DMS79 (cell line): ENCODE measurements around the gene GALK1.

ENCODE experiments used
- DNase-seq: peaks from one replicate; lab custom pipeline; 2025; lab: John Stamatoyannopoulos, UW

The GALK1 gene

GRCh38 chr17:75749545-75750389, 15.2 kb downstream of the GALK1 start:
- DNase-seq, result peak; percentile 24

GRCh38 chr17:75748706-75749105, 16.3 kb downstream of the GALK1 start:
- DNase-seq, result no peak

DNA sequence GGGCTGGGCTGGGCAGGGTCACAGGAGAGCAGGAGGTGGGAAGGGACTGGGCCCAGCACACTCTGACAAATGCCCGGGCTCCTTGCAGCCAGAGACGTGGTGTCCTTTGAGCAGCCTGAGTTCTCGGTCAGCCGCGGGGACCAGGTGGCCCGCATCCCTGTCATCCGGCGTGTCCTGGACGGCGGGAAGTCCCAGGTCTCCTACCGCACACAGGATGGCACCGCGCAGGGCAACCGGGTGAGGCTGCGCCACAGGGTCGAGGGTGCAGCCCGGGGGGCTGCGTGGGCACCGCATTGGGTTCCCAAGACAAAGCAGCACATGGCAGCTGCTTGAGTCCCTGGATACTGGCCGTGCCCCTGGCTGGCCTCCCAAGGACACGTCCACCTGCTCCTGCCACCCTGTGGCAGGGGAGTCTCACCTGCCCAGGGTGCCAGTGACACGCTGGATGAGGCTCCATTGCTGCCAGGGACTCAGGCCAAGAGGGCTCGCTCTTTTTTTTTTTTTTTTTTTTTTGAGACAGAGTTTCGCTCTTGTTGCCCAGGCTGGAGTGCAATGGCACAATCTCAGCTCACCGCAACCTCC, 21.3 kb downstream of the GALK1 start:
- no peak for DNase-seq

DNA sequence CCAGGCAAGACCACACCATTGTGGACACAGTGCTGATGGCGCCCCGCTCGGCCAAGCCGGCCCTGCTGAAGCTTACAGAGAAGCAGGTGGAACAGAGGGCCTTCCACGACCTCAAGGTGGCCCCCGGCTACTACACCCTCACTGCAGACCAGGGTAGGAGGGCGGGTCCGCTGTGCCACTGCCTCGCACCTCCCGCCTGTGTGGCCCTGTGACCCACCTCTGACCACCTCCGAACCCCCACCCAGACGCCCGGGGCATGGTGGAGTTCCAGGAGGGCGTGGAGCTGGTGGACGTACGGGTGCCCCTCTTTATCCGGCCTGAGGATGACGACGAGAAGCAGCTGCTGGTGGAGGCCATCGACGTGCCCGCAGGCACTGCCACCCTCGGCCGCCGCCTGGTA, 22.7 kb downstream of the GALK1 start:
- no peak for DNase-seq

GRCh38 chr17:75740631-75741077, 24.3 kb downstream of the GALK1 start:
- no peak for DNase-seq

GRCh38 chr17:75740215-75740614, 24.8 kb downstream of the GALK1 start:
- DNase-seq, result no peak

- no peak for DNase-seq
These were observed 25.2 kb downstream of the GALK1 start for GRCh38 chr17:75739801-75740200.

DNA sequence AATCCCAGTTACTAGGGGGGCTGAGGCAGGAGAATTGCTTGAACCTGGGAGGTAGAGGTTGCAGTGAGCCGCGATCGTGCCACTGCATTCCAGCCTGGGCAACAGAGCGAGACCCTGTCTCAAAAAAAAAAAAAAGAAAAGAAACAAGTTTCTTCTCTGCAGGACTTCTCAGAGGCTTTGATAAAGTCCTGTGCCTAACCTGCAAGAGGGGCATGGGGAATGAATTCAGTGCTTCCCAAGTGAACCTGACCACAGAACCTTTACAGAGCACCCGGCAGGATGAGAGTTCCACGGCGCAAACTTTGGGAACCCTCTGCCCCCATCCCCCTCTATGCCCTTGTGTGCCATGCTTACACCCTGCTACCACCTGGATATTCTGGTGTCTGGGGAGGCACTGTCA, 25.8 kb downstream of the GALK1 start:
- no peak for DNase-seq

- DNase-seq, result no peak
These were observed 26.7 kb downstream of the GALK1 start for GRCh38 chr17:75738218-75738802.

DNA sequence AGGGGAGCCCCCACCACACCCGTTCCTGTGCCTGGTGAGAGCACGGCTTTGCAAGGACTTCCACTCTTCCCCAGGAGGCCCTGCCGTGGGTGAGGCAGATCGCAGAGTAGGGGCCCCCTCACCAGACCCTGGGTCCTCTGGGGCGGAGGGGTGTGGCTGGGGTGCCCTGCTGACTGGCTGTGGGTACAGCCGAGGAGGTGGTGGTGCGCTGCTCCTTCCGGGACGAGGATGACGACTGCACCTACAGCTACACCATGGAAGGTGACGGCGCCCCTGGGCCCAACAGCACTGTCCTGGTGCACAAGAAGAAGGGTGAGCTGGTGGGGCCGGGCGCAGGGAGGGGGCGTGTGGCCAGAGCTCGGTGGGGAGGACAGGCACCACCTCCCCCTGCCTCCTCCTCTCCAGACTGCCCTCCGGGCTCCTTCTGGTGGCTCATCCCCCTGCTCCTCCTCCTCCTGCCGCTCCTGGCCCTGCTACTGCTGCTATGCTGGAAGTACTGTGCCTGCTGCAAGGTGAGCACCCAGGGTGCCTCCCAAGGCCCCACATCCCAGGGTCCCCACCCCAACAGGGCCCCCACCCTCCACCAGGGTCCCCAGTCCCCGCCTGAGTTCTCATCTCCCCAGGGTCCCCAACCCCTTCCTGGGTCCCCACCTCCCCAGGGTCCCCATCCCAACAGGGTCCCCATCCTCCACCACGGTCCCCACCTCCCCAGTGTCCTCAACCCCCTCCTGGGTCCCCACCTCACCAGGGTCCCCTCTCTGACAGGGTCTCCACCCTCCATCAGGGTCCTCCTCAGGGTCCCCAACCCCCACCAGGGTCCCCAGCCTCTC, 27.6 kb downstream of the GALK1 start:
- DNase-seq, result no peak

GRCh38 chr17:75736173-75736835, 28.7 kb downstream of the GALK1 start:
- DNase-seq, result no peak

DNA sequence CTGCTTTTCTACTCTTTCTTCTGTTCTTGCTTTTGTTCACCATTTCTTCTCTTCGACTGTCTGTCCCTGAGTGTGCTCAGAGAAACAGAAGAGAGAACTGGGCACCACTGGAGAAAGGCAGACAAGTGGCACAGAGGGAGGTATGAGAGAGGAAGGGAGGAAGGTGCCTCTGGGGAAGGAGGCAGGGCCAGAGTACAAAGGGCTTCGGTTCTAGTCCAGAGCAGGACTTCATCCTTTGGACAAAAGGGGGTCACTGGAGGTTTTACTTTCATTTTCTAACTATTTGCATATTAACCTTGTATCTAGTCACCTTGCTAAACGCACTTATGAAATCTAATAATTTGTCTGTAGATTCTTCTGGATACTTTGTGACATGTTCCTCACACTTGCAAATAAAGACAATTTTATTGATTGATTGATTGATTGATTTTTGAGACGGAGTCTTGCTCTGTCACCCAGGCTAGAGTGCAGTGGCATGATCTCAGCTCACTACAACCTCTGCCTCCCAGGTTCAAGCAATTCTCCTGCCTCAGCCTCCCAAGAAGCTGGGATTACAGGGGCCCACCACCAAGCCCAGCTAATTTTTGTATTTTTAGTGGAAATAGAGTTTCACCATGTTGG, 30.2 kb downstream of the GALK1 start:
- no peak for DNase-seq

DNA sequence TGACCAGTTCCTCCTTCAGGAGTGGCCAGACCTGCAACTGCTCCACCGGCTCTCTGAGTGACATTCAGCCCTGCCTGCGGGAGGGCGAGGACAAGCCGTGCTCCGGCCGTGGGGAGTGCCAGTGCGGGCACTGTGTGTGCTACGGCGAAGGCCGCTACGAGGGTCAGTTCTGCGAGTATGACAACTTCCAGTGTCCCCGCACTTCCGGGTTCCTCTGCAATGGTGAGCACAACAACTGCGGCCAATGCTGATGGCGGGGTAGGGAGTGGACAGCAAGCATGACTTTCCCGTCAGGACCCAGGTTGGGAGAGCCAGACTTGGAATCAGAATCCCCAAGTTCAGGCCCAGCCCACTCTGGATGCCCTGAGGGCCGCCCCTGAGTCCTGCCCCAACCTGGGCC, 31.5 kb downstream of the GALK1 start:
- no peak for DNase-seq

- DNase-seq, result no peak
These were observed 33.1 kb downstream of the GALK1 start for GRCh38 chr17:75731716-75732498.

- DNase-seq, result no peak
These were observed 33.8 kb downstream of the GALK1 start for GRCh38 chr17:75731086-75731715.

DNA sequence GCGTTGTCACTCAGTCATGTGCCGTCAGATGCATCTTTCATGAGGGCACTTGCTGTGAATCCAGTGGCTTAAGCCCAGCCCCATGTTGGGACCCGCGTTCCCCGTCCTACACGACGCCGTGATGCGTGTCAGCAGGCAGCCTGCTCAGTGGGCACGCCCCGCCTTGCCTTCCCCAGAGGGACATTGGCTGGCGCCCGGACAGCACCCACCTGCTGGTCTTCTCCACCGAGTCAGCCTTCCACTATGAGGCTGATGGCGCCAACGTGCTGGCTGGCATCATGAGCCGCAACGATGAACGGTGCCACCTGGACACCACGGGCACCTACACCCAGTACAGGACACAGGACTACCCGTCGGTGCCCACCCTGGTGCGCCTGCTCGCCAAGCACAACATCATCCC, 34.9 kb downstream of the GALK1 start:
- DNase-seq, result no peak

DNA sequence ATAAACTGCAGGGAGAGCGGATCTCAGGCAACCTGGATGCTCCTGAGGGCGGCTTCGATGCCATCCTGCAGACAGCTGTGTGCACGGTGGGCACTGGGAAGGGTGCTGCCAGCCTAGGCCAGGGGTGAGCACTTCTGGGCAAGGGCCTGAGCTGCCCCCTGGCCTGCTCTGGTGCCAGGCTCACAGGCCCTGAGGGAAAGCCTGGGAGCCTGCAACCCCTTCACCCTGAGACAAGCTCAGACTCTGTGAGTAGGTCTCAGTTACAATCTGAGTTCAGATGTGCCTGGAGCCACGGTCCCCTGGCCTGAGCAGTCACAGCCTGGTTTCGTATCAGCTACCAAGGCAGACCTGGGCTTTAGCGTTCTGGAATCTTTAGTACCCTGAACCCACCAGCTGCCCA, 35.6 kb downstream of the GALK1 start:
- DNase-seq, result no peak

DNA sequence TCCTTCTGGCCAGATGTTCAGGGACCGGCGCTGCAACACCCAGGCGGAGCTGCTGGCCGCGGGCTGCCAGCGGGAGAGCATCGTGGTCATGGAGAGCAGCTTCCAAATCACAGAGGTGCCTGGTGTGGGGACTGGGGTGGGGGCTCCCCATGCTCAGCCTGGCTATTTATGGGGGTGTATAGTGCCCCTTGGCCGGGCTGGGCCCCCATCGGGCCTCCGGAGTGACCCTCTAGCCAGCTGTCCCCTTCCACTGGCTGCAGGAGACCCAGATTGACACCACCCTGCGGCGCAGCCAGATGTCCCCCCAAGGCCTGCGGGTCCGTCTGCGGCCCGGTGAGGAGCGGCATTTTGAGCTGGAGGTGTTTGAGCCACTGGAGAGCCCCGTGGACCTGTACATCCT, 37.6 kb downstream of the GALK1 start:
- DNase-seq, result no peak

GRCh38 chr17:75725504-75725903, 39.5 kb downstream of the GALK1 start:
- DNase-seq, result no peak
